ENCODE measurements around the gene CXCR6.
A peak's percentile ranks its signal among the peaks of the same experiment; 100 is the strongest.

CXCR6 gene

GRCh38 chr3:45943207-45943846, at the start of gene CXCR6:
Gene CXCR6, plus strand, starts transcription at chr3:45943464. Its CDS starts 3,018 bp downstream, at chr3:45946482.
- peak in 2 of 3 donors; percentile 25 to 29 for DNase-seq (ENCODE audit: low read depth in 3 of 3, low spot score in 1 of 3)

- no peak for DNase-seq (ENCODE audit: low read depth in 3 of 3, low spot score in 1 of 3)
These were observed 49.2 kb upstream of the CXCR6 start for GRCh38 chr3:45894015-45894414.

DNA sequence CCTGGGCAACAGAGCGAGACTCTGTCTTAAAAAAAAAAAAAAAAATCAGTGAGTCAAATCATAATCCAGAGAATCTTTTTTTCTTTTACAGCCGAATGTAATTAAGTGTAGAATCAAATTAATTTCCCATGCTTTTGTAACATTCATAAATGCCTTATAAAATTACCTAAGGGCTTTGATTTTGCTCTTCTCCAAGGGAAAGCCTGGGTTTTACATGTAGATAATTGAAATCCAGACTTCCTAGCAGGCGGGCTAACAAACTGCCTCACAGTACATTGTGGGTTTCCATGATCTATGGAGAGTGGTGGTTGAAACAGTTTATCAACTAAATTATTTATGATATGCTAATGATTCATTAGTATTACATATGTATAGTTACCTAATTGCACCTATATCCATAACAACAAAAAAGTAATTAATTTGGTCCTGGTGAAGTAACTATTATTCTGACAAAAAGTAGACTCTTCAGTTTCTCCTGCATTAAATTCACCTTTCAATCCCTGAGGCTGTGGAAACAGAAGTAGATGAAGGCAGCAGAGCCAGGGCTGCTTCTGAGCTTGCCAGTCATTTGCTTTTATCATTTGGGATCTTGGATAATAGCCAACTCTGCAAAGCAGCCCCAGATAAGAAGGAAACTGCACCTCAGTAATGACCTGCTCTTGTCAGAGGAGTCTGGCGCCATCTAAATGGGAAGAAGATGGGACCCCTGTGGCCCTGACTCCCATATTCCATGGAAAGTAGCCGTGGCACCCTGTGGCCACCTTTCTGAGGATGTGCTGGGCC, 47.4 kb upstream of the CXCR6 start:
- no peak for DNase-seq (ENCODE audit: low read depth in 3 of 3, low spot score in 1 of 3)

GRCh38 chr3:45896956-45897355, 46.3 kb upstream of the CXCR6 start:
- DNase-seq (ENCODE audit: low read depth in 3 of 3, low spot score in 1 of 3) = no peak

DNA sequence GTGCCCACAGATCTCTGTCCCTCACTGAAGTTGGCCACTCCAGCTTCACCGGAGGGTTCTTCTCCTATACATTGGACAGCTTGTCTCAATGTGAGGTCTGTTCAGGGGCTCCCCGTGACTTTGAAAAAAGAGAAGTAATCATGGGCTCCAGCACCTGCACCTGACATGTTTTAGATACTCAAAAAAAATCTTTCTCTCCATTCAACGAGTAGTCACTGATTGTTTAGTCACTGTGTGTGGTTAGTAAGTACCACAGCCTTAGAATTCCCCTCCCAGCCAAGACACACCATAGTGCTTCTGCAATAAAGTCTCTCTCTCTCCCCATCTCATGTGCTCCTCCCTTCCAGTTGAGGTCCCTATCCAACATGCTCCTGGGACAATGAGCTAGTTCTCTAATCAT, 38.3 kb upstream of the CXCR6 start:
- no peak for DNase-seq (ENCODE audit: low read depth in 3 of 3, low spot score in 1 of 3)

DNA sequence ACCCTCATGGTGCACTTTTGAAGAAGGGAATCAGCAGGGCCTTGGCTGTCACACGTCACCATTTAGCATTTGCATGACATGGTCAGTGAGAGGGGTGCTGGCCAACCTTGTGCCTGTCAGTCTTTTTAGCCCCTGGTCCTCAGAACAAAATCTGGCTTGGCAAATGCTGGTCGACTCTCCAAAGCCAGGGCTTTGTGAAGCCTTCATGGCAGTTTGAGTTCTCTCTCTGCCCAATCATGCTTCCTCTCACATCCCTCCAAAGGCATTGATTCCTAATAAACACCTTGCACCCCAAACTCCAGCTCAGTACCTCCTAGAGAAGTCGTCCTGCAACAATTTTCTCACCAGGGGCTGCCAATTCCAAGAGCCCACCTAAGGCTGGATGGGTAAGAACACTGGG, 37.5 kb upstream of the CXCR6 start:
- no peak for DNase-seq (ENCODE audit: low read depth in 3 of 3, low spot score in 1 of 3)

GRCh38 chr3:45906681-45907407, 36.4 kb upstream of the CXCR6 start:
- no peak for DNase-seq (ENCODE audit: low read depth in 3 of 3, low spot score in 1 of 3)

- DNase-seq (ENCODE audit: low read depth in 3 of 3, low spot score in 1 of 3) = no peak
These were observed 35.2 kb upstream of the CXCR6 start for GRCh38 chr3:45907769-45908705.

GRCh38 chr3:45908761-45909160, 34.5 kb upstream of the CXCR6 start:
- DNase-seq (ENCODE audit: low read depth in 3 of 3, low spot score in 1 of 3) = no peak

DNA sequence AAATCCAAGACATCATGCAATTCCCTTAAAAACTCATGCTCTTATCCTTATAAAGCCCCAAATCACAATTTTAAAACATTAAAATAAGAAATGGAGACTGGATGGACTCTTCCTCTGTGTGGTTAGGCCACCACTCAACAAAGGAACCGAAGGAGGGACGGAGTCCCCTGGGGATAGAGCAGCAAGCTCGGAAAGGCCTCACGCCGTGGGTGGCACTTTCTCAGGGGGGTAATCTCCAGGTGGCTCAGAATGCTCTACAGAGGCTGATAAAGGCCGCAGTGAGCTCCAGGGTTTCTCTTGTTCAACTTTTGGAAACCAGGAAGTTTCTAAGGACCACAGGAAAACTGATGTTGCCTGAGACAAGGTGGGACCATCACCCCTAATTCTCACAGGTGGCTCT, 33.7 kb upstream of the CXCR6 start:
- DNase-seq (ENCODE audit: low read depth in 3 of 3, low spot score in 1 of 3) = no peak

DNA sequence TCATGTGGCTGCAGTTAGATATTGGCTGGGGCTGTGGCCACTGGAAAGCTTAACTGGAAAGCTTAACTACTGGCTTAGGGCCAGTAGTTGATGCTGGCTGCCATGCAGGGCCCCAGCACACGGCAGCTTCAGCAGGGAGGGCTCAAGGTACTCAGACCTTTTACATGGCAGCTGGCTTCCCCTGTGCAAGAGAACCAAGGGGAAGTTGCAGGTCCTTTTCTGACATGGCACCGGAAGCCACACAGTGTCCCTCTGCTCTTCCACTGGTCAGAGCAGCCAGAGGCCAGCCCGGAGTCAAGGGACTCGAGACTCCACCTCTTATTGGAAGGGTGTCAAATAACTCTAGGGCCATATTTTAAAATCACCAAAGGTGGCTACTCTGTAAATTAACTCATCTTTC, 32.4 kb upstream of the CXCR6 start:
- DNase-seq (ENCODE audit: low read depth in 3 of 3, low spot score in 1 of 3) = no peak

GRCh38 chr3:45911511-45912226, 31.6 kb upstream of the CXCR6 start:
- no peak for DNase-seq (ENCODE audit: low read depth in 3 of 3, low spot score in 1 of 3)

- DNase-seq (ENCODE audit: low read depth in 3 of 3, low spot score in 1 of 3) = no peak
These were observed 30.8 kb upstream of the CXCR6 start for GRCh38 chr3:45912435-45912834.

DNA sequence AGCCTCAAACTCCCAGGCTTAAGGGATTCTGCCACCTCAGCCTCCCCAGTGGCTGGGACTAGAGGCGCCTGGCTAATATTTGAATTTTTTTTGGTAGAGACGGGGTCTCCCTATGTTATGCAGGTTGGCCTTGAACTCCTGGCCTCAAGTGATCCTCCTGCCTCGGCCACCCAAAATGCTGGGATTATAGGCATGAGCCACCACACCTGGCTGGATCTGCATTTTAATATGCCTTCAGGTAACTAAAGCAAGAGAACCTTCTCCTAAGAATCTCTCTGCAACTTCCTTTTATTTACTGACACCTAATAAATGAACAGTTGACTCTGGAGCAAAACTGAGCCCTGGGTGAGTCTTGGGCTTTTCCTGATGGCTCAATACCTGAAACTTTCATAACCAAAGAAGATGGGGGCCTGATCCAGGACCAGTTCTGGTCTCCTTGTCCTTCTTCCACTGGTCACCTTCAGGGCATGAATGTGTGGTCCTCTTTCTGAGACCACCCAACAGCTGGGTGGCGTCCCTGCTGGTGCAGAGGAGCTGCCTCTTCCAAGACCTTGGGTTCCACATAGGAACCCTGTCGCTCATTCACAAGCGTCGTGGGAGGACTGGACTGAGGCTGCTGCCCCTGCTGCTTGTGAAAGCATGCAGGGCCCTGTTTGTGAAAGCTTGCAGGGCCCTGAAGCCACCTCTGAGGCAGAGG, 28.8 kb upstream of the CXCR6 start:
- DNase-seq (ENCODE audit: low read depth in 3 of 3, low spot score in 1 of 3) = no peak

DNA sequence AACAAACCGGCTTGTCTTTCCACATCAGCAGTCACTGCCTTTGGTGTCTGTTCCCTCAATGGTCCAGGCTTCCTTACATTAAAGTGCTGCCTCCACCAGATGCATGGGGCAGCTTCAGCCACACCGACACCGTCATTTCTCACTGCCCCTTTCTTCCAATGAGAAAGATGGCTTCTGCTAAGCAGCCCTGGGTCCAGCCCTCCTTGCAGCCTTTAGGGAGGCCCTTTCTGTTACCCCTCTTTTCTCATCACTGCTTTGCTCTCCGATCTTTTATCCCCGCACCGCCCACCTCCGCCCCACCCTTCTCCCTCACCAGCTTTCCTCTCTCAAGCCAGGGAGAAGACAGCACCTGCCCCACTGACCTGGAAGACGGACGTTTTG, 28.2 kb upstream of the CXCR6 start:
- no peak for DNase-seq (ENCODE audit: low read depth in 3 of 3, low spot score in 1 of 3)

DNA sequence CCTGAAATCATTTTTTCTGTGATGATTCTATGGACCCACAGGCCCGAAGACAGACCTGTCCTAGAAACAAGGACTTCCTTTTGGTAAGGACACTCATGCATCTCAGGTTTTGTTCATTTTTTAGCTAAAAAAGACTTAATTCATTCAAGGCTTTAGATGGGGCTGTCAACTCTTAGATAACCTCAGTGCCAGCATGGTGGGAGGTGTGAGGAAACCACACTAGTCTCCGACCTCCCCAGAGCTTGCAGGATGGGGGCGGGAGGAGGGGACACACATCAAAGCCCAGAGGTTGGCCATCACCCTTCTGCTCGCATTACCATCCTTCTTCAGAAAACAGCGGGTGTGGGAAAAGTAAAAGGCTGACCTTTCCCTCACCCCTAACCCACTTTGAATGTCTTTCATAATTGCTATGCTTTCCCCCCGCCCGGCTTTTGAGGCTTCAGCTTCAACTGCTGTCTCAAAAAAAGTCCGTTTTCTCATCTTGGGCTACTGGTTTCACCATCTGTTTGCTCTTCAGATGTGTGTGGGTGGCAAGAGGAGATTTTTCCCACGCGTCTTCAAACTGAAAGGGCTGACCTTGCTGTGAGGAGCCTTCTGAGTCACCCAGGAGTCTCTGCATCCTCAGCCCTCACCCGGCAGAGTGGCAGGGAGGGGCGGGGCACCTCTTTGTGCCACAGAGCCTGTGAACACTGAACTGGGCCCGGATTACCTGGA, 27.6 kb upstream of the CXCR6 start:
- peak; percentile 42 to 55 (median 55) for DNase-seq (ENCODE audit: low read depth in 3 of 3, low spot score in 1 of 3)

- no peak for DNase-seq (ENCODE audit: low read depth in 3 of 3, low spot score in 1 of 3)
These were observed 25.9 kb upstream of the CXCR6 start for GRCh38 chr3:45917146-45917898.

Measured in stimulated activated CD4-positive, alpha-beta T cell treated with anti-CD3 and anti-CD28 coated beads, TNF-alpha, amount 100 ng/mL, for 1 hour (primary cell).